ENCODE results near the gene PRR14.

PRR14 gene

GRCh38 chr16:30698816-30699614 is 48.3 kb downstream of the PRR14 start, which contains the start of gene SRCAP (continued):
- peak; percentile 95 for TF ChIP-seq ZBTB11 (tag by site-specific recombination; conservative IDR thresholded peaks at IDR 0.05; ENCODE audit: low read depth)
- peak; percentile 80 for TF ChIP-seq HOXC10 (CRISPR knock-in tag; IDR thresholded peaks at IDR 0.05)
- no peak for TF ChIP-seq ZNF37A (tag by site-specific recombination; IDR thresholded peaks at IDR 0.05)
- no peak for TF ChIP-seq ZNF292 (tag by site-specific recombination; IDR thresholded peaks at IDR 0.05; ENCODE audit: borderline replicate concordance, low read depth)
- TF ChIP-seq ZNF175 (tag by site-specific recombination; IDR thresholded peaks at IDR 0.05) = no peak
- peak; percentile 35; the same call in 1 of the 2 replicates for TF ChIP-seq OSR2 (tag by site-specific recombination; IDR thresholded peaks at IDR 0.05)
- TF ChIP-seq ZNF518A (tag by site-specific recombination; conservative IDR thresholded peaks at IDR 0.05; ENCODE audit: low read depth) = peak; percentile 93
- TF ChIP-seq GFI1B (tag by site-specific recombination; IDR thresholded peaks at IDR 0.05) = peak; percentile 77
- peak; percentile 52 for TF ChIP-seq ZNF660 (tag by site-specific recombination; IDR thresholded peaks at IDR 0.05)
- TF ChIP-seq, protein P1, sequence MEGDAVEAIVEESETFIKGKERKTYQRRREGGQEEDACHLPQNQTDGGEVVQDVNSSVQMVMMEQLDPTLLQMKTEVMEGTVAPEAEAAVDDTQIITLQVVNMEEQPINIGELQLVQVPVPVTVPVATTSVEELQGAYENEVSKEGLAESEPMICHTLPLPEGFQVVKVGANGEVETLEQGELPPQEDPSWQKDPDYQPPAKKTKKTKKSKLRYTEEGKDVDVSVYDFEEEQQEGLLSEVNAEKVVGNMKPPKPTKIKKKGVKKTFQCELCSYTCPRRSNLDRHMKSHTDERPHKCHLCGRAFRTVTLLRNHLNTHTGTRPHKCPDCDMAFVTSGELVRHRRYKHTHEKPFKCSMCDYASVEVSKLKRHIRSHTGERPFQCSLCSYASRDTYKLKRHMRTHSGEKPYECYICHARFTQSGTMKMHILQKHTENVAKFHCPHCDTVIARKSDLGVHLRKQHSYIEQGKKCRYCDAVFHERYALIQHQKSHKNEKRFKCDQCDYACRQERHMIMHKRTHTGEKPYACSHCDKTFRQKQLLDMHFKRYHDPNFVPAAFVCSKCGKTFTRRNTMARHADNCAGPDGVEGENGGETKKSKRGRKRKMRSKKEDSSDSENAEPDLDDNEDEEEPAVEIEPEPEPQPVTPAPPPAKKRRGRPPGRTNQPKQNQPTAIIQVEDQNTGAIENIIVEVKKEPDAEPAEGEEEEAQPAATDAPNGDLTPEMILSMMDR (tag by site-specific recombination; IDR thresholded peaks at IDR 0.05) = no peak
- peak; percentile 75; the same call in 1 of the 2 replicates for TF ChIP-seq ZNF169 (tag by site-specific recombination; IDR thresholded peaks at IDR 0.05)
- peak; percentile 69 for TF ChIP-seq ZBTB48 (tag by site-specific recombination; IDR thresholded peaks at IDR 0.05)
- 0 out of 2 replicates have a peak, but pooled peaks have one; percentile 29 for TF ChIP-seq ZNF239 (tag by site-specific recombination; IDR thresholded peaks at IDR 0.05)
- TF ChIP-seq GLIS1 (tag by site-specific recombination; IDR thresholded peaks at IDR 0.05) = peak; percentile 57
- peak; percentile 60; the same call in 1 of the 2 replicates for TF ChIP-seq TRIM28 (IDR thresholded peaks at IDR 0.05; ENCODE audit: borderline replicate concordance, low read length)
- no peak for TF ChIP-seq ZNF521 (tag by site-specific recombination; IDR thresholded peaks at IDR 0.05)
- peak; percentile 67 for TF ChIP-seq ZBTB20 (tag by site-specific recombination; IDR thresholded peaks at IDR 0.05)
- TF ChIP-seq, protein P2, sequence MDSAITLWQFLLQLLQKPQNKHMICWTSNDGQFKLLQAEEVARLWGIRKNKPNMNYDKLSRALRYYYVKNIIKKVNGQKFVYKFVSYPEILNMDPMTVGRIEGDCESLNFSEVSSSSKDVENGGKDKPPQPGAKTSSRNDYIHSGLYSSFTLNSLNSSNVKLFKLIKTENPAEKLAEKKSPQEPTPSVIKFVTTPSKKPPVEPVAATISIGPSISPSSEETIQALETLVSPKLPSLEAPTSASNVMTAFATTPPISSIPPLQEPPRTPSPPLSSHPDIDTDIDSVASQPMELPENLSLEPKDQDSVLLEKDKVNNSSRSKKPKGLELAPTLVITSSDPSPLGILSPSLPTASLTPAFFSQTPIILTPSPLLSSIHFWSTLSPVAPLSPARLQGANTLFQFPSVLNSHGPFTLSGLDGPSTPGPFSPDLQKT (IDR thresholded peaks at IDR 0.05; ENCODE audit: borderline replicate concordance, low read depth, low read length) = 0 out of 2 replicates have a peak, but pooled peaks have one; percentile 57
- peak; percentile 97 for TF ChIP-seq IKZF3 (tag by site-specific recombination; IDR thresholded peaks at IDR 0.05)
- no peak for TF ChIP-seq ZNF830 (tag by site-specific recombination; IDR thresholded peaks at IDR 0.05; ENCODE audit: low read depth)
- no peak for TF ChIP-seq ZNF174 (tag by site-specific recombination; IDR thresholded peaks at IDR 0.05)
- peak; percentile 64; the same call in 1 of the 2 replicates for TF ChIP-seq ZBTB21 (tag by site-specific recombination; IDR thresholded peaks at IDR 0.05)
- no peak for TF ChIP-seq ZNF623 (tag by site-specific recombination; IDR thresholded peaks at IDR 0.05)
- no peak for TF ChIP-seq ZNF140 (tag by site-specific recombination; IDR thresholded peaks at IDR 0.05)
- 0 out of 2 replicates have a peak, but pooled peaks have one; percentile 16 for TF ChIP-seq FEZF1 (tag by site-specific recombination; IDR thresholded peaks at IDR 0.05)
- peak; percentile 90 for TF ChIP-seq SP3 (tag by site-specific recombination; IDR thresholded peaks at IDR 0.05)
- peak; percentile 93 for TF ChIP-seq ZBTB1 (tag by site-specific recombination; IDR thresholded peaks at IDR 0.05)
- TF ChIP-seq ZNF701 (tag by site-specific recombination; IDR thresholded peaks at IDR 0.05) = no peak
